Stimulated activated CD4-positive, alpha-beta T cell treated with anti-CD3 and anti-CD28 coated beads, Interleukin-4, amount 100 ng/mL, for 1 hour (primary cell): Measurements from ENCODE around the gene KAT2A.

ENCODE experiments used
- DNase-seq: peaks from one replicate; pipeline ENCODE4 v3.0.0-alpha.2; 2020

KAT2A gene

DNA sequence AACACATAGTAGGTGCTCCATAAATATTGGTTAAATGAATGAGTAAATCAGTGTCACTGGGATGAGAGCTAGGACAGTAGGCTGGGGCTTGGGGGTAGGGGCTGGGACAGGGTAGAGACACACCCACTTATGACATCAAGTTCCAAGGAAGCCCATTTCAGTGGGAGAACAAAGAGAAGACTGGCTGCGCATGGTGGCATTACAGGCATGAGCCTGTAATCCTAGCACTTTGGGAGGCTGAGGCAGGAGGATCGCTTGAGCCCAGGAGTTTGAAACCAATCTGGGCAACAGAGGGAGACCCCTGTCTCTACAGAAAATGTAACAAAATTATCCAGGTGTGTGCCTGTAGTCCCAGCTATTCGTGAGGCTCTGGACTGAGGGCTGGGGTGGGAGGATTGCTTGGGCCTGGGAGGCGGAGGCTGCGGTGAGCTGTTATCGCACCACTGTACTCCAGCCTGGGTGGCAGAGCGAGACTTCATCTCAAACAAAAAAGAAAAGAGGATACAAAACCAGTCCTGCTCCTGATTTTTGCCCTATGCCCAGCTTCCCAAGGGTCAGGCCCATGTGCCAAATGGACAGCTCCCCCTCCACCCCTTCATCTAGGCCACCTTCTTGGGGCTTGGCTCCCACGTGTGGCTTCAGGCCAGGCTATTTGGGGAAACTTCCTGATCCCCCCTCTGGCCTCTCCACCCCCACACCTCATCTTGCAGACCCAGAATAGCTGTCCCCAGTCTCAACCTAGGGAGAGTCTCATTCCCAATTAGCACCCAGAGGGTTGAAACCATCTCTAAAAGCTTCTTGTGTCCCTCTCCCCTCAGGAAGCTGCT lies 30.0 kb downstream of the KAT2A start:
- no peak for DNase-seq

DNA sequence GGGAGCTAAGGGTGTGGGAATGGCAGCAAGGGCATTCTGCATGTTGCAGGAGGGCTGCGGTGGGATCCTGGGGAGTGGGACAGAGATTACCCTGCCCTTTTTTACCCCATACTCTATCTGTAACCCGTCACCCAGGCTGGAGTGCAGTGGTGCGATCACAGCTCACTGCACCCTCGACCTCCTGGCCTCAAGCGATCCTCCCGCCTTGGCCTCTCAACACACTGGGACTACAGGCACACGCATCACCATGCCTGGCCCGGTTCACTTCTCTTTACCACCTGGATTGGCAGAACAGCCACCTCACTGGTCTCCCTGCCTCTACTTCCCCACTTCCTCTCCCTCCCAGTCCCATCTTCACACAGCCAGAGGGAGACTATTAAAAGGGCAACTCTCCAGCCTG lies 32.4 kb downstream of the KAT2A start:
- DNase-seq, result no peak

DNA sequence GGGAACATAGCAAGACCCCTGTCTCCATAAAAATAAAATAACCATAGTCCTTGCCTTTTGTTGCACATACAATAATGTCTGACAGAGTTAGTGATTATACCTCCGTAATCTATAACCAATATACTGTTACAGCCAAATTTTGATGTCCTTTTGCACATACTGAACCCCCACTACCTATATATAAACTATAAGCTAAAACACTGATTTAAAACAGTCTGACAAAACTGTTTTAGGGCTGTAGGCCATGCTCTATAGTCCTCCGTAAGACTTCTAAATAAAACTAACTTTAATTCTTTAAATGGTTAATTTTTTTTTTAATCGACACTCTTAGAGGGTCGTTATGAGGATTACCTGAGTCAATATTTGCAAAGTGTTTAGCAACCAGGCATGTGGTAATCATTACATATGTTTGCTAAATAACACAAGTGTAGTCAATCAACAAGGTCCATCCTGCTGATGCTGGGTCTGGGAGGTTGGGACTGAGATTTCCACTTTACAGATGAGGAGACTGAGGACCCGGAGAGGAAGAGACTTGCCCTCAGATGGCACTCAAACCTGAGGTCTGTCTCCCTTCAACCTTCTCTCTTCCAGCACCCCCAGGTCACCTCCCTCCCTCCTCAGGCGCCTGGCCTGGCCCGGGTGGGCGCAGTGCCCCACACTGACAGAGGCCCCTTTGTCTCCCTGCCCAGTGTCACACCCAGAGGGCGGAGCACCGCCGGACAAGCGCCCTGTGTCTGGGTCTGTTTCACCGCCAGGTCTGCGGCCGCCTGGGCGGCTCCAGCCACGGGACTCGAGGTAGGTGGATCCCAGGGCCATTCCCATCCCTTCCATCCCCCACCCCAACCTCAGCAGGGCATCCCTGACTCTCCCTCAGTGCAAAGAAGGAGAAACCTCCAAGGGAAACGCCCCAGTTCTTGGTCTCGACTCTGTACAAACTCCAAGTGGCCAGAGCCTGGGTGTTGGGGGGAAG lies 33.1 kb downstream of the KAT2A start:
- no peak for DNase-seq

DNA sequence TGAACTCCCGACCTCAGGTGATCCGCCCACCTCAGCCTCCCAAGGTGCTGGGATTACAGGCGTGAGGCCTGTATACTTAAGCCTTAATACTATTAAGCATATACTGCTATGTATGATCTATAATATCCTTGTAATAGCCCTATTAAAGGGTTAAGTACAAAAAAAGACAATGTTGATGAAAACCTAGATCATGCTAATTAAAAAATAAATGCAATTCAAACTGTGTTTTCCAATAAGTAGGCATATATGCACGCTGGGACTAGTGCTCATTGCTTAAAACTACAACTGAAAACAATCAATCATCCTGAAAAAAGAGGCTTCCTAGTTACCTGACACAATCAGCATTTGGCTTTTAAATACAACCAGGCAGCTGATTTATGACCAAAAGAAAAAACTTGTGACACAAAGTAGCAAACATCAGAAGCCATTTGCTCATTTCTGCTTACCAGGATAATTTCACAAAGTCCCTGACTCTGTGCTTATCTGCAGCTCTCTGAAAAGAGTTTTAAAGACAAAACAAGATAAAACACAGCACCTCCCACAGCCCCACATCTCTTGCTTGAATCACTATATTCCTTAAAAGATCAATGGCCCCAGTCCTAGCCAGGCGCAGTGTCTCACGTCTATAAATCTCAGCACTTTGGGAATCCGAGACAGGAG lies 34.0 kb downstream of the KAT2A start:
- no peak for DNase-seq

DNA sequence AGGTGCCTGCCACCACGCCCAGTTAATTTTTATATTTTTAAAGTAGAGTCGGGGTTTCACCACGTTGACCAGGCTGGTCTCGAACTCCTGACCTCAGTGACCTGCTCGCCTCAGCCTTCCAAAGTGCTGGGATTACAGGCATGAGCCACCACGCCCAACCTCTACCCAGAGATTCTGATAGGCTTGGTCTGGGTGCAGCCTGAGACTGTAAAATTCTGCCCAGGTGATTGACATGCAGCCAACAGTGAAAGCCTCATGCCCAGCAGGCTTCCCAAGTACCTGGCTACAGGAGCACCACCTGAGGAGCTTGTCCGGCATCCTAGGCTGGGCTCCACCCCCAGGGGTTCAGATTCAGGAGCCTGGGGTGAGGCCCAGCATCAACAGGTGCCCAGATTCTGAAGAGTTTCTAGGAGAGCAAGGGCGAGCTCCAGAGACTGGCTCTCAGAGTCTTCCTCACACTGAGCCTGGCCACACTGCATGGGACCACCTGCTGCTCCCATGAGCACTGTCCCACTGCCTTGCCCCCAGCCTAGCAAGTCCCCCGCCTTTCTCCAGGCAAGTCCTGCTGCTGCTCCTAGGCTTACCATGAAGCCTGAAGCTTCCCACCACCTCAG lies 39.5 kb downstream of the KAT2A start:
- DNase-seq, result no peak

DNA sequence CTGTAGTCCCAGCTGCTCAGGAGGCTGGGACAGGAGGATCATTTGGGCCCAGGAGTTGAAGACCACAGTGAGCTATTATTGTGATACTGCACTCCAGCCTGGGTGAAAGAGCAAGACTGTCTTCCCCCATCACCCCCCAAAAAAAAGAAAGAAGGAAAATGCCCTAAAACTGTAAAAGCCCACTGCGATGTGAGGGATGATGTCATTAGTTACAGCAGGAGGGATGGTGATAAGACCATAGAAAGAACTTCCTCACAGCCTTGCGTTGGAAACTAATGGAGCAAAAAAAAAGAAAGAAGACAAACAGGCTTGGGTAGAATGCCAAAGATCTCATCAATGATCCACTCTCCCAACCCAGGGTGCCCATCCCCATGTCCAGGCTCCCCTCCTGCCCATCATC lies 41.6 kb downstream of the KAT2A start:
- no peak for DNase-seq

DNA sequence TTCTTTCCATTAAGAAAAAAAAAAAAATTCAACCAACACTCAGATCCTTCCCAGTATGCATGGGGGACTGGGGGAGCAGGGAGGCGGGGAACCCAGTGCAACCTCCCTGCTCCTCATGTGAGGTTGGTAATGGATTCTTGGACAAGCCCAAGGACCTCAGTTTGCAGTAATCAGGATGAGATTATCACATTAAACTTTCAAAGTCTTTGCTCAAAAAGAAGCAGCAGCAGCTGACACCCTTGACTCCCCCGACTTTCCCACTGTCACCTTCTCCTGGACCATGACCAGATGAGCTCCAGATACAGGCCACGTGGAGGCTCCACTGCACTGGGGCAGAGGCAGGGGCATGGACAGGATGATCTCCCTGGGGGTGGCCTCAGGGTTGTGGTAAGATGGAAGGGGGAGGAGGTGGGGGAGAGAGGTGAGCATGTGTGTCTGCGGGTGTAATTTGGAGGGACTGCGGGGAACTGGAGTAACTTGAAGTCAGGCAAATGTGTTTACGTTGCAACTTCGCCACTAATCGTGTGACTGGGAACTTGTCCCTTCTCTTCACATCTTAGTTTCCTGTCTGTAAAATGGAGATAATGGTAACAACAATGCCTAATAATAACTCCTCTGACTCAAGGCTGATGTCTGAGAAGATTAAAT lies 42.6 kb downstream of the KAT2A start:
- DNase-seq, result no peak

DNA sequence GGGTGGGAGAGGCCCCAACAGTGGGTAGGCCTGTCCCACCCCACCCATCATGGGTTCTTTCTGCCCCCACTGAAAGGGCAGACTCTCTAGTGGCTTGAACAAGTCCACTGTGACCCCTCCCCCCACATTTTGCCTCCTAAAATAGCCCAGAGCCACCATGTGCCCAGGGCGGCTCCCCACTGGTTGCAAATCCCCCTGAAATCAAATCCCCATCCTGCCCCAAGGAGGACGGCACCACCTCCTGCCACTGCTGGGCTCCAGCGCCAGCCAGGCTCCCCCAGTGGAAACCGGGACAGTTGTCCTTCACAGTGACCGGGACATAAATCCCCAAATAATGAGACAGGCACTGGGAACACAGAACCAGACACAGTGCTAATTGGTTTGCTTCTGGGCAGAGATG lies 43.4 kb downstream of the KAT2A start:
- DNase-seq, result no peak

DNA sequence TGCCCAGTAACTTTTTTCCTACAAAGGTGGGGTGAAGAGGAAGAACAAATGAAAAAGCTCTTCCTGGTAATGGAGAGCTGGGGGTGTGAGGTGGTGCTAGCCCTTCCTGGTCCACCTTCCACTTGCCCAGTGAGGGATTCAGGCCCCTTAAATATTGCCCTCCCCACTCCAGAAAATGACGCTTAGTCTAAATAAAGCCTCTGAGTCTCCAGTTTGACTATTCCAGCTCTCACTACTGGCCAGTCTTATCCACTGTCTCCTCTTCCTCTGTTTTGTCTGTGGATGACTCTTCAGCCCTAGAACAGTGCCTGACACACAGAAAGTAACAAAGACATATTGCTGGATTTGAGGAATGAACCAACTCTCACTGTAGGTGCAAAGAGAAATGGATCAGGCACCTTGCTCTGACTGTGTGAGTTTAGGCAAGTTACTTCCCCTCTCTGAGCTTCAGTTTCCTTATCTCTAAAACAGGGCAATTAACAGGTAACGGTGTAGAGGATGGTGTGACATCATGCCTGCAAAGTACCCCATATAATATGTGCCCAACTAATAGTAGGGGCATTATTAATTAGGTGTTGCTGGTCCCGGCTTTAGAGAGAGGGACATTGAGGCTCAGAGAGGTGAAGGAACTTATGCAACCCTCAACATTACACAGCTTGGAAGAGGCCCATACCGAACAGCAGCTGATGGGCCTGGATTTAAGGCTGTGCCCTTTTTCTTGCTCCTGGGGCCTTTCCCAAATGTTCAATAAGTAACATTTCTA lies 44.2 kb downstream of the KAT2A start:
- DNase-seq, result no peak

DNA sequence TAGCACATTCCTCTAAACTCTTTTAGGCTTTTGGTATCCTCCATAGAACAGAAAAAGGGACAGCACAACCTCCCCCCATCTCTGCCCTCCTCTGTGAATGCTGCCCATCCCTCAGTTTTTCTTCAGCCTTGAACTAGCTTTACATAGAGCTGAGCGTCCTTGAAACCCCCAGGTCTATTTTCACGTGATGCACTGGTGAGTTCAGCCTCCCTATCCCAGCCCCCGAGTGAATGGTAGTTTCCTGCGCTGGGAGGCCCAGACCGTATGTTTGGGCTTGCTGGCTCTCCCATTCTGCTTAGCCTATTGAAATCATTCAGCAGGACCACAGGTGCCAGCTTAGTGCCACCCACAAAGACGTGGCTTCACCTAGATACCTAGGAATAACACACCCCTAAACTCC lies 45.4 kb downstream of the KAT2A start:
- no peak for DNase-seq

DNA sequence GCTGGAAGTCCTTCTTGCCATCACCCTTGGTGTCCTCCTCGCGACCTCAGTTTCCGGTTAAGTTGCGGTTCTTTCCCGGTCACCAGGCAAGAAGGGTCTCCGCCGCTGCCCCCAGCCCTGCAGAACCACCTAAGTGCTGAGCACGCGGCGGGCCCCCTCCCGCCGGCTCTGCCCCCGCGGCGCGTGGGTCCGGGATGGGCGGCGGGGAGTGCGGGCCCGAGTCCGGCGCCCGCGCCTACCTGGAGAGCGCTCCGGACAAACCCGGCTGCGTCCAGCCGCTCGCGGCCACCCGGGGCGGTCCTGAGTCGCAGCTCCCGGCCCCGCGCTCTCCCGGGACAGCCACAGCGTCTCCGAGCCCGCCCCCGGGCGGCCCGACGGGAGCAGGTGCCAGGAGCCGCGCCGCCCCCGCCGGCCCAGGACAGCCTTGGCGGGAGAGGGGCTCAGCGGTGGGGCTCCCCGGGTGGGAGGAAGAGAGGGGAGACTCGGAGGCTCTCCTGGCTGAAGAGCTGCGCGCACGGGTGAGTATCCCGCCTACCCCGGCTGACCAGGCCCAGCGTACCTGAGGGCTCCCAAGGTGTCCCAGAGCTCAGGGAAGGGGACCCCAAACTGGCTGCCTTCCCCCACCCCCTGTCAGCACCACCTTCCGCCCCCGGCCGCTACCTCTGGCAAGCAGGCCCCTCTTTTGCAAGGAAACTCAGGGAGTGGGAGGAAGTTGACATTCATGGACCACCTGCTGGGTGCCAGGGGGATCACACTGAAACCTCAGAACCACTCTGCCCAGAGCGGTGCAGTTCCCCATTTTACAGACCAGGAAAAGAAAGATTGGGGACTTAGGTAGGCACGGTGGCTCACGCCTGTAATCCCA lies 48.6 kb downstream of the KAT2A start:
- DNase-seq, result no peak

DNA sequence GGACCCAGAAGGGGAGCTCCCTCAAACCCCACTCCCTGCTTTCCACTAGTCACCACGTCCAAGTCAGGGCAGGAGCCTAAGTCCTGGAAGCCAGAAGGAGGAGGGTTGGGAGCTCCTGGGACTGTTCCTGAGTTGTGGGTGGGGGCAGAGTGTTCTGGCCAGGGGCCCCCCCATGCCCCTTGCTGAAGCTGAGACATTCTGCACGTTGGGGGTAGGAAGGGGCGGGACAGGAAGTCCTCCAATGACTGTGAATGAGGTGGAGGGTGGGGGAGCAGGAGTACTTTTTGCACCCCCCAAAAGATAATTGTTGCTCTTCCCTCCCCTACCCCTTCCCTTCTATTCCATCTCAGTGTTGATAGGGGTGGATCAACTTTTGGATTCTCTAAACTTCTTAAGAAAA lies 49.4 kb downstream of the KAT2A start:
- DNase-seq, result no peak

DNA sequence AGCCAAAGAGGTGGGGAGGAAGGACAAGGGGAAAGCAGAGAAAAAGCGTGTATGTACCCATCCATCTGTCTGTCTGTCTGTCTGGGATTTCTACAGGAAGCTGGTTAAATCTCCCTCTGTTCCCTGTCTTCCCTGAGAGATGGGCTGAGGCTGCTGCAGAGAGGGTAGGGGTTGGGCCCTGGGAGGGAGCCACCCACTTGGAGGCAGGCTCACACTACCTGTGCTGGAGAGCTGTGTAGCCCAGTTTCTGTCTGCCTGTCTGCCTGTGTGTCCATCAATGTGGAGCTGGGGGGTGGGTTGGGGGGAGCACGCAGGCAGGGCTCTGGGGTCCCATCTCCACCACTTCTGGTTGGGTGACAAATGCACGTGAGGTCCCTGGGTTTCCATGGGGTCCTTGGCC lies 52.2 kb downstream of the KAT2A start:
- no peak for DNase-seq

DNA sequence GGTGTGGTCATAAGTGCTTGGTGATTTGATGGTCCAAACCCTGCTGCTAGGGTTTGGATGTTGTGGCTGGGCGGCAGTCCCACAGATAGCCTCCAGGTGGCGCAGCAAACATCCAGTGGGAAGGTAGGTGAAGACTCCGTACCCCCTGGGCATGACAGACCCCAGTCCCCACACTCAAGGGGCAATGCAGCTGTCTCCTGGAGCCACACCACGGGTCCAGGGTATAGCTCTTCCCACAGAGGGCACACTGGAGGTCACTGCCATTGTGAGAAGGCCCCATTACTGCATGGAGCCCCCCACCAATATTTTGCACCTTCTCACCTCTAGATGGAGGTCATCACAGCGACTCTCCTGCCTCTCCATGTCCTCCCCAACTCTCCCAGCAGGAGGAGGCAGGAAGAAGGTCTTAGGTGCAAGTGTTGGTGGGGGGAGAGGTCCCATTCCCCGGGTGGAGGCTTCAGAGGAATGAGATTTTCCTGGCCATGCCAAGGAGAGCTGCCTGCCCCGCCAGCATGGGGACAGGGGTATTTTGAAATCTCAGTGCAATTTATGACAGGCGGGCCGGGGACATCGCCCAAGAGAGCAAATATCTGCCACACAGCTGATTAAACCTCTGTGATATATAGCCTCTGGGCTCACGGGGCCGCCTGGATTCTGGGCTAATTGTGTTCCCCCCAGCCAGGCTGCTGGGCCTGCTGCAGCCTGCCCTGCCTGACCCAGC lies 53.6 kb downstream of the KAT2A start:
- peak; percentile 73 for DNase-seq

DNA sequence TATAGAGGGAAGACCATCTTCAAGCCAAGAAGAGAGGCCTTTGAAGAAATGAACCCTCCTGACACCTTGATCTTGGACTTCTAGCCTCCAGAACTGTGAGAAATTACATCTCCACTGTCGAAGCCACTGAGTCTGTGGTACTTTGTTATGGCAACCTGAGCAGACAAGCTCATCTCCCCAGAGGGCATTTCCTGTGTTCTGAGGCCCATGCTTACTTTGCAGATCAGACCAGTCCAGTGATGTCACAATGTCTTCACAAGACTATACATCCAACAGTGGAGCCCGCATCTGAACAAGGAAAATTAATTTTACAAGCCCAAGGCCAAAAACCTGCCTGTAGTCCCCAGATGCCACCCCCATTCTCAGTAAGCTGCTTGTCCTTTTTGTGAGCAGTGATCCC lies 56.0 kb downstream of the KAT2A start:
- DNase-seq, result no peak
